Activated CD4-positive, alpha-beta T cell treated with anti-CD3 and anti-CD28 coated beads for 36 hours (primary cell): ENCODE measurements around the gene EPG5. TPM values are rescaled to one million over a fixed set of nuclear protein-coding genes. Genes with fewer than 3 reads are reported as not detected.

ENCODE experiments used
- ATAC-seq: fragments of 200-7000 bp; cut with Tn5 transposase; one replicate; pipeline ENCODE4 v1.10.0; 2021; ENCODE audit warnings: mild to moderate bottlenecking, moderate library complexity
- CTCF ChIA-PET: fragments of 350-600 bp; sonication (Branson Sonifier 250); formaldehyde crosslinking; loops from one replicate; lab custom pipeline; 2021; ENCODE audit warnings: antibody characterized with exemption; lab: Charles Lee
- POLR2A ChIA-PET: fragments of 350-600 bp; sonication (Branson Sonifier 250); formaldehyde crosslinking; loops from one replicate; lab custom pipeline; 2021; ENCODE audit warnings: antibody characterized with exemption, inconsistent platforms; lab: Charles Lee
- DNase-seq: peaks from one replicate; pipeline ENCODE4 v3.0.0-alpha.2; 2020
- H3K27ac Mint-ChIP-seq: one replicate; pipeline ENCODE4 v1.8.0; 2021; ENCODE audit warnings: mixed read lengths
- H3K27me3 Mint-ChIP-seq: one replicate; pipeline ENCODE4 v1.8.0; 2021; ENCODE audit warnings: mixed read lengths
- H3K36me3 Mint-ChIP-seq: one replicate; pipeline ENCODE4 v1.8.0; 2021; ENCODE audit warnings: low read depth, mixed read lengths
- H3K4me1 Mint-ChIP-seq: one replicate; pipeline ENCODE4 v1.8.0; 2021; ENCODE audit warnings: mixed read lengths
- H3K4me3 Mint-ChIP-seq: one replicate; pipeline ENCODE4 v1.8.0; 2021; ENCODE audit warnings: mild to moderate bottlenecking, moderate library complexity, mixed read lengths
- H3K9me3 Mint-ChIP-seq: one replicate; pipeline ENCODE4 v1.8.0; 2021; ENCODE audit warnings: low read depth, mixed read lengths
- intact Hi-C, 2 experiments: fragments of 100-400 bp; cut with DNase I in 1 of 2; cut with micrococcal nuclease in 1 of 2; formaldehyde crosslinking; loops; one replicate each; pipeline versions ENCODE4 v1.14.2 to v1.15.1; 2022 to 2024; cut with DNase I, micrococcal nuclease
- total RNA-seq, 2 experiments: library from RNA; stranded (reverse); gene quantifications; one replicate each; pipeline ENCODE4 v1.2.3, GENCODE V29; 2021

Gene EPG5
- total RNA-seq, 2 experiments from 2014 or later = 13.6 to 14.5 TPM

- DNase-seq (no peak), ATAC-seq (no peak)
- CTCF ChIA-PET = interaction anchor here (0.6 to 1.8 kb wide), 7 partner anchors 68 to 142 kb away, joined by 3 to 8 read pairs (median 3); no protein-coding TSS in a partner anchor
- intact Hi-C loops = no loop called here
- no peak overlapping the region for H3K27ac Mint-ChIP-seq
- H3K4me1 Mint-ChIP-seq = peaks cover 11% of the 10 kb centered on the region
- H3K36me3 Mint-ChIP-seq = peaks cover 10% of the 10 kb centered on the region
- H3K27me3 Mint-ChIP-seq = peaks cover 7% of the 10 kb centered on the region
- peaks cover 22% of the 10 kb centered on the region for H3K9me3 Mint-ChIP-seq
- POLR2A ChIA-PET = no interaction called here
- no peak overlapping the region for H3K4me3 Mint-ChIP-seq
These were observed 160.9 kb downstream of the EPG5 start for GRCh38 chr18:45806226-45806625.

GRCh38 chr18:45805551-45805950 is 161.6 kb downstream of the EPG5 start:
- peaks cover 9% of the 10 kb centered on the region for H3K27me3 Mint-ChIP-seq
- CTCF ChIA-PET = interaction anchor here (0.7 to 1.6 kb wide), 7 partner anchors 41 to 166 kb away, joined by 3 to 7 read pairs (median 3); no protein-coding TSS in a partner anchor
- peaks cover 11% of the 10 kb centered on the region for H3K4me1 Mint-ChIP-seq
- intact Hi-C loops = no loop called here
- POLR2A ChIA-PET = no interaction called here
- ATAC-seq (no peak), DNase-seq (no peak)
- H3K4me3 Mint-ChIP-seq = no peak overlapping the region
- peaks cover 10% of the 10 kb centered on the region for H3K36me3 Mint-ChIP-seq
- no peak overlapping the region for H3K27ac Mint-ChIP-seq
- peaks cover 22% of the 10 kb centered on the region for H3K9me3 Mint-ChIP-seq

DNA sequence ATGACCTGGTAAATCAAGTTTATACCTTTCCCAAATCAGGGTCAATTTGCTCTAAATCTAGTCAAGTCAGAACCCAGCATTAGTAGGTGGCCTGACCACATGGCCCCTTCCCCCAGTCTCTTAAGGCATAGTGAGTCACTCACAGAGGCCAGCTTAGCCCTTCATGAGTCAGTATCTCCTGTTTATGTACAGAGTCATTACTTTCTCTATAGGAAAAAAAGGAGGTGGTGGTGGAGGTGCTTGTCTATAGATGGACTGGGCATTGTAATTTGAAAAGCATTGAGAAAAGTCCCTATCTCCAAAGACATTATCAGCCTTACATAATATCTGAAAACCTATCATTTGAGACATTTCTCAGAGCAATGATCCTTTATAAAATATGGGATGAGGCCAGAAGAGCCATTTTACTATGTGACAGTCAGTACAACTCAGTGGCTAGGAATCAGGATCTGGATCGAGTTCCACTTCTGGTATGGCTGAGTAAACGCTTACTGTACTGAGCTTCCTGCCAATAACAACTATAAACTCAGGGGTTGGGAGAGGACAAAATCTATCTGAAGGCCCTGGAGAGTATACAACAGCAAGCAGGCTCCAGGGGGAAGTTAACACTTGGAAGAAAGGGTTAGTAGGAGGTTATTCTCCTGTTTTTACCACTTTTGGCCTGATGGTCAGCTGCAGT is 164.2 kb downstream of the EPG5 start:
- POLR2A ChIA-PET = no interaction called here
- peaks cover 10% of the 10 kb centered on the region for H3K36me3 Mint-ChIP-seq
- intact Hi-C loops = no loop called here
- CTCF ChIA-PET = no interaction called here
- peak; percentile 82 for ATAC-seq
- no peak overlapping the region for H3K4me3 Mint-ChIP-seq
- peaks cover 6% of the 10 kb centered on the region for H3K4me1 Mint-ChIP-seq
- H3K27me3 Mint-ChIP-seq = peaks cover 10% of the 10 kb centered on the region
- no peak overlapping the region for H3K27ac Mint-ChIP-seq
- peak; percentile 46 for DNase-seq
- peaks cover 13% of the 10 kb centered on the region for H3K9me3 Mint-ChIP-seq

DNA sequence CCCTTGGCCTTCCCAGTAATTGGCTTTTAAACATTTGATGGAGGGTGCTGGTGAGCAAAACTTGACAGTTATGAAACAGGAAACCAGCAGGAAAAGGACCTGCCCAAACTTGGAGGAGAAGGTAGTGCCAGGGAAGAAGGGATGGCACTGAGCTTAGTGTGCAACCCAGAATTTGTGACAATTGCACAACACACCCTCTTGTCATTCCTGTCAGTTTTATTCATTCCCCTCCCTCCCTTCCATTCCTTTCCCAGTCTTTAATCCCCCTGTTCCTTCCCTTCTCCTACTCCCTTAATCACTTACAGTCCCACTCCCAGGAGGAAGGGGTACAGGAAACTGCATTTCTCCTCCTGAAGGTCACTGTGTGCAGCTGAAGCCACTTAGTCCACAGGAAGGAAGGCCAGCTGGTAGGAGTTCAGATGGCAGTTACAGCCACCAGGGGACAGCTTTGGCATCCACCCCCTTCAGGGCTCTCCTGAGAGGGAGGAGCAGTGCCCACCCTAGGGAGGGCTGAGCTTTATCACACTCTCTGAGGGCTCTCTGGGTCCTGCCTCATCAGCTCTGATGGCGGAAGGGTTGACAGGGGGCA is 165.6 kb downstream of the EPG5 start:
- CTCF ChIA-PET = interaction anchor here (0.9 kb wide), 1 partner anchor 8 kb away, joined by 3 read pairs; no protein-coding TSS in a partner anchor
- peaks cover 10% of the 10 kb centered on the region for H3K27me3 Mint-ChIP-seq

More for the DNA sequence above, 165.6 kb downstream of the EPG5 start:
- ATAC-seq (no peak), DNase-seq (no peak)
- POLR2A ChIA-PET = no interaction called here
- peaks cover 13% of the 10 kb centered on the region for H3K9me3 Mint-ChIP-seq
- intact Hi-C loops = no loop called here
- H3K27ac Mint-ChIP-seq = no peak overlapping the region
- peaks cover 10% of the 10 kb centered on the region for H3K36me3 Mint-ChIP-seq
- peaks cover 6% of the 10 kb centered on the region for H3K4me1 Mint-ChIP-seq
- H3K4me3 Mint-ChIP-seq = no peak overlapping the region

Other genes with a start within 250 kb of the EPG5 start
- 1 to 10 TPM; 1.3 to 1.5 TPM for gene SLC14A1, start 243.1 kb downstream of the EPG5 start, total RNA-seq
- gene SIGLEC15, start 141.7 kb downstream of the EPG5 start, total RNA-seq = not detected
- gene PSTPIP2, start 104.9 kb upstream of the EPG5 start, total RNA-seq = 10 to 100 TPM; 11.5 to 15.3 TPM
- 100 to 1,000 TPM; 375 to 515 TPM for gene ATP5F1A, start 131.0 kb upstream of the EPG5 start, total RNA-seq
- gene HAUS1, start 137.1 kb upstream of the EPG5 start, total RNA-seq = 10 to 100 TPM; 62.2 to 79.9 TPM